ENCODE measurements around the gene SLC44A1.

SLC44A1 gene

GRCh38 chr9:105419816-105420597, 175.6 kb downstream of the SLC44A1 start:
- Histone ChIP-seq H3K9ac (ENCODE audit: low read depth, low read length) (no peak overlapping the region), H3K36me3 (ENCODE audit: insufficient read depth, low read length) (no peaks in the 10 kb centered on the region), H3K4me3 (ENCODE audit: low read length) (no peak overlapping the region)

DNA sequence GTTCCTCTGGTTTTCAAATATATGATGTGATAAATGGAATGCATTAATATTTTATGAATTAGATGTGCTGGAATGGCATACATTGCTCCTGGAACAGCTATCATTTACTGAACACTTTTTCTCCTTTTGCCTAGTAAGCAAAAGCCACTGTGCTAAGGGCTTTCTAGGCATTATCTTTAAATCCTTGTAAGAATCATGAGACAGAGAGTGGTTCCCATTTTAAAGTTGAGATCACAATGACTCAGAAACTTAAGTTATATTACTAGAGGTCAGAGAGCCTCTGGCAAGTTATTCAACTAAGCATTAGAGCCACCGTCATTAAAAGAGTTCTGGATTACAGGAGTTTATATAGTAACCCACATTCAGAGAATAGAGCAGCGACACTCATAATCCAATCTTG, 176.7 kb downstream of the SLC44A1 start:
- Histone ChIP-seq H3K9ac (ENCODE audit: low read depth, low read length) (no peak overlapping the region), H3K4me1 (ENCODE audit: control insufficient read depth, insufficient read depth, low read length) (no peaks in the 10 kb centered on the region), H3K36me3 (ENCODE audit: insufficient read depth, low read length) (no peaks in the 10 kb centered on the region), H3K4me2 (ENCODE audit: low read length) (no peak overlapping the region), H3K27me3 (ENCODE audit: control insufficient read depth, insufficient read depth, low read length) (no peaks in the 10 kb centered on the region), H3K4me3 (ENCODE audit: low read length) (no peak overlapping the region), H3K9me3 (replicated peaks; ENCODE audit: low read length) (no peaks in the 10 kb centered on the region)

More at GRCh38 chr9:105419816-105420597, 175.6 kb downstream of the SLC44A1 start:
- H3K4me1 ChIP-seq (ENCODE audit: control insufficient read depth, insufficient read depth, low read length), result peaks cover 3% of the 10 kb centered on the region
- no peaks in the 10 kb centered on the region for H3K27me3 ChIP-seq (ENCODE audit: control insufficient read depth, insufficient read depth, low read length)
- no peak overlapping the region for H3K4me2 ChIP-seq (ENCODE audit: low read length)
- no peaks in the 10 kb centered on the region for H3K9me3 ChIP-seq (replicated peaks; ENCODE audit: low read length)

- Histone ChIP-seq H3K4me1 (ENCODE audit: control insufficient read depth, insufficient read depth, low read length) (no peaks in the 10 kb centered on the region), H3K4me3 (ENCODE audit: low read length) (no peak overlapping the region), H3K9me3 (replicated peaks; ENCODE audit: low read length) (no peaks in the 10 kb centered on the region), H3K9ac (ENCODE audit: low read depth, low read length) (no peak overlapping the region), H3K27me3 (ENCODE audit: control insufficient read depth, insufficient read depth, low read length) (no peaks in the 10 kb centered on the region), H3K36me3 (ENCODE audit: insufficient read depth, low read length) (no peaks in the 10 kb centered on the region), H3K4me2 (ENCODE audit: low read length) (no peak overlapping the region)
These were observed 177.4 kb downstream of the SLC44A1 start for GRCh38 chr9:105421864-105422263.

- Histone ChIP-seq H3K9me3 (replicated peaks; ENCODE audit: low read length) (no peaks in the 10 kb centered on the region), H3K4me2 (ENCODE audit: low read length) (no peak overlapping the region), H3K9ac (ENCODE audit: low read depth, low read length) (no peak overlapping the region), H3K36me3 (ENCODE audit: insufficient read depth, low read length) (no peaks in the 10 kb centered on the region), H3K4me1 (ENCODE audit: control insufficient read depth, insufficient read depth, low read length) (no peaks in the 10 kb centered on the region), H3K4me3 (ENCODE audit: low read length) (no peak overlapping the region), H3K27me3 (ENCODE audit: control insufficient read depth, insufficient read depth, low read length) (no peaks in the 10 kb centered on the region)
These were observed 181.5 kb downstream of the SLC44A1 start for GRCh38 chr9:105425816-105426433.

DNA sequence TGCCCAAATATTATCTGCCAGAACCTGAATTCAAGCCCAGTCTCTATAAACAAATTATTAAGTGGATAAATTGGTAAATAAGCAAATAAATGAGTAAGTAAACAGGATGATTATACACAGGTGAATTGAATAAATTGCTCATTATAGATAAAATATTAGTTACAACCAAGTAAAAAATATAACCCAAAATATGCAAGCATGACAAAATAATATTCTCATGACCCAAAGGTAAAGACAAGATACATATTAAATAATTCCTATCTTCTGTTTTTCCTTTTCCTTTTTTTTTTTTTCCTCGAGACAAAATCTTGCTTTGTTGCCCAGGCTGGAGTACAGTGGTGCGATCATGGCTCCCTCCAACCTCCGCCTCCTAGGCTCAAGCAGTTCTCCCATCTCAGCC, 182.2 kb downstream of the SLC44A1 start:
- Histone ChIP-seq H3K4me1 (ENCODE audit: control insufficient read depth, insufficient read depth, low read length) (no peaks in the 10 kb centered on the region), H3K36me3 (ENCODE audit: insufficient read depth, low read length) (no peaks in the 10 kb centered on the region), H3K27me3 (ENCODE audit: control insufficient read depth, insufficient read depth, low read length) (no peaks in the 10 kb centered on the region), H3K4me3 (ENCODE audit: low read length) (no peak overlapping the region), H3K9me3 (replicated peaks; ENCODE audit: low read length) (no peaks in the 10 kb centered on the region), H3K9ac (ENCODE audit: low read depth, low read length) (no peak overlapping the region), H3K4me2 (ENCODE audit: low read length) (no peak overlapping the region)

- no peaks in the 10 kb centered on the region for H3K27me3 ChIP-seq (ENCODE audit: control insufficient read depth, insufficient read depth, low read length)
- no peaks in the 10 kb centered on the region for H3K9me3 ChIP-seq (replicated peaks; ENCODE audit: low read length)
- no peak overlapping the region for H3K9ac ChIP-seq (ENCODE audit: low read depth, low read length)
- no peak overlapping the region for H3K4me2 ChIP-seq (ENCODE audit: low read length)
- H3K4me3 ChIP-seq (ENCODE audit: low read length), result no peak overlapping the region
- H3K4me1 ChIP-seq (ENCODE audit: control insufficient read depth, insufficient read depth, low read length), result no peaks in the 10 kb centered on the region
- H3K36me3 ChIP-seq (ENCODE audit: insufficient read depth, low read length), result no peaks in the 10 kb centered on the region
These were observed 187.2 kb downstream of the SLC44A1 start for GRCh38 chr9:105431424-105432246.

DNA sequence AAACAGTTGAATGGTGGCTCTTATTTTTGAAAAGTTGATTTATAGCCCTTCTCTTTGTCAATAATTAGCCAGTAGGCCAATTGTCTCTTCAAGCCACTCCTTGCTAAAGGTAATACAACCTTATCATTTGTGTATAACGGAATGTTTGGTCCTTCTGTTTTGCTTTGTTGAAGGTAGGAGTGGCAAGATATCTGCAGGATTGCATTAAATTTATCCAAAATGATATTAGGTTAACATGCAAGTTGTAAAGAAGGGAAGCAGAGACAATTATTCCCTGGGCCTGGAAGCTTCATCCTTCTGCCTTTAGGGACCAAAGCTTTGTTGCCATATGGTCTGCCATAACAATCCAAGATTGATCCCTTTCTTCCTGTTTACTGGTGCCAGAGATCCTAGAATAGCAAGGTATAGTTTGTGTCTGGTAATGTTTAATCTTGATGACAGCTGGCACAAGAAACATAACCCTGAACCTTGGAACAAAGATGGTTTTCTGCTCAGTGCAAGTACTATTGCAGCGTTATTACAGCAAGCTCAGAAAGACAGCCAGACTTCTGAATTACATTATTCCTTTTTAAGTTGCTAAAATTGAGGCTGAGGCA, 187.9 kb downstream of the SLC44A1 start:
- Histone ChIP-seq H3K4me1 (ENCODE audit: control insufficient read depth, insufficient read depth, low read length) (no peaks in the 10 kb centered on the region), H3K4me3 (ENCODE audit: low read length) (no peak overlapping the region), H3K9ac (ENCODE audit: low read depth, low read length) (no peak overlapping the region)

GRCh38 chr9:105435453-105435852, 191.0 kb downstream of the SLC44A1 start:
- Histone ChIP-seq H3K4me2 (ENCODE audit: low read length) (no peak overlapping the region), H3K27me3 (ENCODE audit: control insufficient read depth, insufficient read depth, low read length) (no peaks in the 10 kb centered on the region), H3K9me3 (replicated peaks; ENCODE audit: low read length) (no peaks in the 10 kb centered on the region), H3K4me1 (ENCODE audit: control insufficient read depth, insufficient read depth, low read length) (peaks cover 11% of the 10 kb centered on the region), H3K9ac (ENCODE audit: low read depth, low read length) (no peak overlapping the region), H3K4me3 (ENCODE audit: low read length) (no peak overlapping the region), H3K36me3 (ENCODE audit: insufficient read depth, low read length) (no peaks in the 10 kb centered on the region)

More for the DNA sequence above, 187.9 kb downstream of the SLC44A1 start:
- Histone ChIP-seq H3K27me3 (ENCODE audit: control insufficient read depth, insufficient read depth, low read length) (no peaks in the 10 kb centered on the region), H3K9me3 (replicated peaks; ENCODE audit: low read length) (no peaks in the 10 kb centered on the region), H3K36me3 (ENCODE audit: insufficient read depth, low read length) (no peaks in the 10 kb centered on the region), H3K4me2 (ENCODE audit: low read length) (no peak overlapping the region)

DNA sequence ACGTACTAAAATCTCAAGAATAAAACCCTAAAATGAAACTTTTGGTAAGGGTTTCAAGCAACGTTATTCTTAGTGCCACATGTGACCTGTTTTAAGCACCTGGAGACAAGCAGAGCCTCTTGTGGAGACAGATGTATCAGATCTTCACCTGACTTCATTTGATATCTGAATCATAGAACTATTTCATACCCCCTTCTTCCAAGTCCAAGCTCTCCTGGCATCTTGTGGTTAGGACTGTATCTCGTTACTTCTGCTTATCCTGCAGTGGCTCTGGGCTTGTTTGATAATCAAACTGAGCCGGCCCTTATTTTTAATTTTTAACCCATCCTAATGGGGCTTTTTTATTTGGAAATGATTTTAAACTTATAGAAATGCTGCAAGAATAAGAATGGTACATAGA, 192.3 kb downstream of the SLC44A1 start:
- Histone ChIP-seq H3K9me3 (replicated peaks; ENCODE audit: low read length) (no peaks in the 10 kb centered on the region), H3K9ac (ENCODE audit: low read depth, low read length) (no peak overlapping the region), H3K4me3 (ENCODE audit: low read length) (no peak overlapping the region), H3K36me3 (ENCODE audit: insufficient read depth, low read length) (no peaks in the 10 kb centered on the region), H3K4me1 (ENCODE audit: control insufficient read depth, insufficient read depth, low read length) (peaks cover 11% of the 10 kb centered on the region), H3K27me3 (ENCODE audit: control insufficient read depth, insufficient read depth, low read length) (no peaks in the 10 kb centered on the region), H3K4me2 (ENCODE audit: low read length) (no peak overlapping the region)

GRCh38 chr9:105437704-105438103, 193.3 kb downstream of the SLC44A1 start:
- Histone ChIP-seq H3K36me3 (ENCODE audit: insufficient read depth, low read length) (no peaks in the 10 kb centered on the region), H3K27me3 (ENCODE audit: control insufficient read depth, insufficient read depth, low read length) (no peaks in the 10 kb centered on the region), H3K4me3 (ENCODE audit: low read length) (peak overlapping the region; percentile 23), H3K9me3 (replicated peaks; ENCODE audit: low read length) (no peaks in the 10 kb centered on the region), H3K4me1 (ENCODE audit: control insufficient read depth, insufficient read depth, low read length) (peaks cover 11% of the 10 kb centered on the region), H3K9ac (ENCODE audit: low read depth, low read length) (no peak overlapping the region), H3K4me2 (ENCODE audit: low read length) (peak overlapping the region; percentile 53)

GRCh38 chr9:105438141-105438806, 193.8 kb downstream of the SLC44A1 start:
- Histone ChIP-seq H3K9ac (ENCODE audit: low read depth, low read length) (no peak overlapping the region), H3K4me3 (ENCODE audit: low read length) (peak overlapping the region; percentile 23), H3K4me2 (ENCODE audit: low read length) (peak overlapping the region; percentile 53)

More at GRCh38 chr9:105438141-105438806, 193.8 kb downstream of the SLC44A1 start:
- Histone ChIP-seq H3K4me1 (ENCODE audit: control insufficient read depth, insufficient read depth, low read length) (peaks cover 11% of the 10 kb centered on the region), H3K27me3 (ENCODE audit: control insufficient read depth, insufficient read depth, low read length) (no peaks in the 10 kb centered on the region), H3K36me3 (ENCODE audit: insufficient read depth, low read length) (no peaks in the 10 kb centered on the region), H3K9me3 (replicated peaks; ENCODE audit: low read length) (no peaks in the 10 kb centered on the region)

Measured in skeletal muscle satellite cell (primary cell).